ENCODE results near the gene FIP1L1.
"Not testable (repeated sequence)": the region's sequence is repeated elsewhere in the genome, so short reads cannot be mapped to it uniquely, and the experiment has no call there.

FIP1L1 gene, protein sequence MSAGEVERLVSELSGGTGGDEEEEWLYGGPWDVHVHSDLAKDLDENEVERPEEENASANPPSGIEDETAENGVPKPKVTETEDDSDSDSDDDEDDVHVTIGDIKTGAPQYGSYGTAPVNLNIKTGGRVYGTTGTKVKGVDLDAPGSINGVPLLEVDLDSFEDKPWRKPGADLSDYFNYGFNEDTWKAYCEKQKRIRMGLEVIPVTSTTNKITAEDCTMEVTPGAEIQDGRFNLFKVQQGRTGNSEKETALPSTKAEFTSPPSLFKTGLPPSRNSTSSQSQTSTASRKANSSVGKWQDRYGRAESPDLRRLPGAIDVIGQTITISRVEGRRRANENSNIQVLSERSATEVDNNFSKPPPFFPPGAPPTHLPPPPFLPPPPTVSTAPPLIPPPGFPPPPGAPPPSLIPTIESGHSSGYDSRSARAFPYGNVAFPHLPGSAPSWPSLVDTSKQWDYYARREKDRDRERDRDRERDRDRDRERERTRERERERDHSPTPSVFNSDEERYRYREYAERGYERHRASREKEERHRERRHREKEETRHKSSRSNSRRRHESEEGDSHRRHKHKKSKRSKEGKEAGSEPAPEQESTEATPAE

DNA sequence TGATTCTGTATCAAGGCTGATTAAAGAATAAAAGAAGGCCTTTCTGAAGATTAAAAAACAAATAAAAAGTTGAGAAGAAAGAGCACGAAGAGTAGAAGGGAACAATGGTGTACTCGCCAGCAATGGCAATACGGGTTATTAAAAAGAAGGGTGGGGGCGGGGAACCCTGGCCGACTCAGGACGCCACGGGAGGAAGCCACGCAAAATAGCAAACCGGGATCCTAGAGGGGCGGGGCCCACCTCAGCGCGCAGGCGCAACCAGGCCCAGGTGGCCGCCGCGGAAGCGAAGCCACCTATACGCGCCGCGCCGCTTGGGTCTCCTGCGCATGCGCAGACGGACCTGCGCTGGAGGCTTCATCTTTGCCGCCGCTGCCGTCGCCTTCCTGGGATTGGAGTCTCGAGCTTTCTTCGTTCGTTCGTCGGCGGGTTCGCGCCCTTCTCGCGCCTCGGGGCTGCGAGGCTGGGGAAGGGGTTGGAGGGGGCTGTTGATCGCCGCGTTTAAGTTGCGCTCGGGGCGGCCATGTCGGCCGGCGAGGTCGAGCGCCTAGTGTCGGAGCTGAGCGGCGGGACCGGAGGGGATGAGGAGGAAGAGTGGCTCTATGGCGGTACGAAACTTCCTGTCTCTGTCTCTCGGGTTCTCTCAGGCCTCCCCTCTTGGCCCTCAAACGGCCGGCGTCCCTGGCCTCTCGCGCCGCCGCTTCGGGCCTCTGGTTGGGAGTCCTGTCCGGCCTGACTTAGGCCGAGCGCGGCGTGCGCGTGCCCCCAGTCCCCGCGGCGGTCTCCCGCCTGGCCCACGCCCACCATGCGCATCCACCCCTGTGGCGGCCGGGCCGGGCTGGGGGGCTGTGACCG lies at the start of gene FIP1L1:
TSS of gene FIP1L1 (plus strand) at position 323 of the 852 bp plus-strand sequence. CDS start at position 521, 198 bp downstream.
- Histone ChIP-seq H3K79me2 (ENCODE audit: low read length) (peaks cover 51% of the 10 kb centered on the region), H3K4me1 (ENCODE audit: low read length) (peaks cover 25% of the 10 kb centered on the region), H4K20me1 (ENCODE audit: insufficient read depth, low read length) (peaks cover 27% of the 10 kb centered on the region), H3K36me3 (replicated peaks; ENCODE audit: low read depth, low read length) (peaks cover 8% of the 10 kb centered on the region), H3K9ac (ENCODE audit: low read length) (peak within 1 kb of the TSS; percentile 85), H3K27ac (ENCODE audit: low read length) (peak within 1 kb of the TSS; percentile 68), H3K4me3 (ENCODE audit: low read length) (peak within 1 kb of the TSS; percentile 79), H2AFZ (ENCODE audit: low read depth, low read length) (peak within 1 kb of the TSS; percentile 89), H3K9me3 (ENCODE audit: insufficient read depth, low read length) (no peaks in the 10 kb centered on the region), H3K27me3 (ENCODE audit: low read depth, low read length) (no peaks in the 10 kb centered on the region), H3K4me2 (ENCODE audit: low read length) (peak within 1 kb of the TSS; percentile 86)
- TF ChIP-seq EZH2phosphoT487 (IDR thresholded peaks at IDR 0.05; ENCODE audit: low read depth) (no peak), CTCF (IDR thresholded peaks at IDR 0.05; ENCODE audit: low read depth, low read length) (no peak)

DNA sequence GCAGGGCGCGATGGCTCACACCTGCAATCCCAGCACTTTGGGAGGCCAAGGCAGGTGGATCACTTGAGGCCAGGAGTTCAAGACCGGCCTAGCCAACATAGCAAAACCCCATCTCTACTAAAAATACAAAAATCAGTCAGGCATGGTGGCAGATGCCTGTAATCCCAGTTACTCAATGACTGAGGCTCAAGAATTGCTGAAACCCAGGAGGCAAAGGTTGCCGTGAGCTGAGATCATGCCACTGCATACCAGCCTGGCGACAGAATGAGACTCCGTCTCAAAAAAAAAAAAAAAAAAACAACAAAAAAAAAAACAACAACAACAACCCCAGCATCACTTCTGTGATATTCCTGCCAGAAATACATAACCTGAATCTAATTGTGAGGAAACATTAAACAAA lies 42.5 kb upstream of the FIP1L1 start:
- H2AFZ ChIP-seq (ENCODE audit: low read depth, low read length); H3K4me2 ChIP-seq (ENCODE audit: low read length); H3K79me2 ChIP-seq (ENCODE audit: low read length); H3K9me3 ChIP-seq (ENCODE audit: insufficient read depth, low read length); H3K4me3 ChIP-seq (ENCODE audit: low read length); H3K9ac ChIP-seq (ENCODE audit: low read length); H4K20me1 ChIP-seq (ENCODE audit: insufficient read depth, low read length); H3K36me3 ChIP-seq (replicated peaks; ENCODE audit: low read depth, low read length); H3K4me1 ChIP-seq (ENCODE audit: low read length); H3K27me3 ChIP-seq (ENCODE audit: low read depth, low read length); H3K27ac ChIP-seq (ENCODE audit: low read length): not testable (repeated sequence)

GRCh38 chr4:53340145-53340544 lies 37.3 kb upstream of the FIP1L1 start:
- H3K4me3 ChIP-seq (ENCODE audit: low read length); H3K36me3 ChIP-seq (replicated peaks; ENCODE audit: low read depth, low read length); H3K4me2 ChIP-seq (ENCODE audit: low read length); H3K27me3 ChIP-seq (ENCODE audit: low read depth, low read length); H2AFZ ChIP-seq (ENCODE audit: low read depth, low read length); H3K9ac ChIP-seq (ENCODE audit: low read length); H3K27ac ChIP-seq (ENCODE audit: low read length); H3K79me2 ChIP-seq (ENCODE audit: low read length); H3K4me1 ChIP-seq (ENCODE audit: low read length); H4K20me1 ChIP-seq (ENCODE audit: insufficient read depth, low read length); H3K9me3 ChIP-seq (ENCODE audit: insufficient read depth, low read length): not testable (repeated sequence)

DNA sequence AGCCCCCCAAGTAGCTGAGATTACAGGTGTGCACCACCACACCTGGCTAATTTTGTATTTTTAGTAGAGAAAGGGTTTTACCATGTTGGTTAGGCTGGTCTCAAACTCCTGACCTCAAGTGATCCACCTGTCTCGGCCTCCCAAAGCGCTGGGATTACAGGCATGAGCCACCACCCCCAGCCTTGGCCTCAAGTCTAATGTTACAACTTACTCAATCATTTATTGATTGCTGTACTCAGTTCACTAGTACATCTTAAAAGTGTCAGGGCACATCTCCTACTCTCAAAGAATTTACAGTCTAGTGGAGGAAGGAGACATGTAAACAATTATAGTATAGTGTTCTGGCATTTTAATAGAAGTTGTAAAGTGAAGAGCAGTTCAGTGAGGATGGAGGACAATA lies 31.0 kb upstream of the FIP1L1 start:
- H3K36me3 ChIP-seq (replicated peaks; ENCODE audit: low read depth, low read length), result peaks cover 24% of the 10 kb centered on the region
- not testable (repeated sequence) for H3K9me3 ChIP-seq (ENCODE audit: insufficient read depth, low read length); H3K9ac ChIP-seq (ENCODE audit: low read length); H3K27me3 ChIP-seq (ENCODE audit: low read depth, low read length); H2AFZ ChIP-seq (ENCODE audit: low read depth, low read length); H3K4me3 ChIP-seq (ENCODE audit: low read length); H3K4me2 ChIP-seq (ENCODE audit: low read length); H3K4me1 ChIP-seq (ENCODE audit: low read length); H3K79me2 ChIP-seq (ENCODE audit: low read length); H3K27ac ChIP-seq (ENCODE audit: low read length); H4K20me1 ChIP-seq (ENCODE audit: insufficient read depth, low read length)

- TF ChIP-seq EZH2phosphoT487 (IDR thresholded peaks at IDR 0.05; ENCODE audit: low read depth) (no peak), CTCF (IDR thresholded peaks at IDR 0.05; ENCODE audit: low read depth, low read length) (no peak)
- Histone ChIP-seq H4K20me1 (ENCODE audit: insufficient read depth, low read length) (no peaks in the 10 kb centered on the region), H3K9me3 (ENCODE audit: insufficient read depth, low read length) (no peaks in the 10 kb centered on the region), H3K36me3 (replicated peaks; ENCODE audit: low read depth, low read length) (peaks cover 24% of the 10 kb centered on the region), H3K79me2 (ENCODE audit: low read length) (peaks cover 3% of the 10 kb centered on the region), H3K27me3 (ENCODE audit: low read depth, low read length) (no peaks in the 10 kb centered on the region), H3K4me3 (ENCODE audit: low read length) (no peak overlapping the region), H3K4me1 (ENCODE audit: low read length) (no peaks in the 10 kb centered on the region), H3K27ac (ENCODE audit: low read length) (no peak overlapping the region), H3K9ac (ENCODE audit: low read length) (no peak overlapping the region), H3K4me2 (ENCODE audit: low read length) (no peak overlapping the region), H2AFZ (ENCODE audit: low read depth, low read length) (no peak overlapping the region)
These were observed 30.3 kb upstream of the FIP1L1 start for GRCh38 chr4:53346920-53347852.

Measured in OCI-LY3 (cell line).